HG02798 (cell line): ENCODE measurements around the gene SLC39A12.

ENCODE experiments used
- ATAC-seq: cut with Tn5 transposase; IDR thresholded peaks from one replicate; pipeline ENCODE4 v1.9.1; 2021; ENCODE audit warnings: mild to moderate bottlenecking; ENCODE audit not compliant: unreplicated experiment, poor library complexity

The SLC39A12 gene

DNA sequence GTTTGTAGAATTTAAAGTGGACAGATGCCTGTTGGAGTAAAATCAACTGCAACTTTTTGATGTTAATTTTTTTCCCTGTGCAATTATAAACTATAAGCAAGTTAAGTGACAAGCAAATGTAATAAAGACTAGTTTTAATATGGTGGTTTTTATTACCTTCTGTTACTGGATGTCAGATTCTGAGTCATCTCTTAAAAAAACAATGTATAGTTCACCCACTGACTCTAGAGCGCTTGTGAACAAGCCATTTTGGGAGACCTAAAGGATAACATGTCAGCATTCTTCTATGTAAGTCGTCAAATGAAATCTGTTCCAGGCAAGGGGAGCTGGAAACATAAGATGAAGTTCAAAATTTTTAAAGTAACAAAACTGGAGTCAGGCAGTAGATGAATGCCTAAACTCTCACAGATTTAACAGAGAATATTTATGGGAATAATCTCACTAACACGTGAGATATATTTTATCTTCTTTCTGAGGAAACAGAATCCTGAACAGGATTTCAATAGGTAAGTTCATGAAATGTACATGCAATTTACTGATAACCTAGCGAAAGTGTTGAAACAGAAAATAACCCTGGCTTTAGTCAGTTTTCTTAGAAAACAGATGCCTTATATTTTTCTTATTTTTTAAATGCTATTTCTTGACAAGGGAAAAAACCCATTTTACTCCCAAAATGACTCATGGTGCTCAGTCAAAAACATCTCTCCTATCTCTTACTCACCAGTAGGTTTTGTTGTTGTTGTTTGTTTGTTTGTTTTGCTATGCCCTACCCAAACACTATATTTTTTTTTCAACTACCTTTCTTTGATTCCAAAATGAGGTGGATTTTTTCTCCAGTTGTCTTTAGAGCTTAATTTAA, 91.7 kb downstream of the SLC39A12 start:
- ATAC-seq = no peak

- ATAC-seq = no peak
Measured at GRCh38 chr10:18044976-18045720, 93.4 kb downstream of the SLC39A12 start.

DNA sequence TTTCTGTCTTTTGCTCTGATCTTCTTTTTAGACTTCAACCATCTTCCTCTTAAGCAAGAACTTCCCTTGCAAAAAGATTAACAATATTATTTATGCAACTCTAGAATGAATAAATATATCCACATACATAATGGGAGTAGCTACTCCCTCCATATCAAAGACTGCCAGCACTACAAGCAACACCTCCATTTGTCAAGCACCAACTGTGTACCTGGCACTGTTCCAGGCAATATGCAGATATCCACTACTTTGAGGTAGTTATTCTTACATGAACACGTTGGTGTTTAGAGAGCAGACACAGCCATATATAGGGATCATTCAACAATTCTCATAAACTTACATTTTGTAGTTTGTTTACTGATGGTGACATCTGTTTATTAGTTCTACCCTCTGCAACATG, 104.9 kb downstream of the SLC39A12 start:
- no peak for ATAC-seq

GRCh38 chr10:18059826-18060559, 108.3 kb downstream of the SLC39A12 start:
- no peak for ATAC-seq

DNA sequence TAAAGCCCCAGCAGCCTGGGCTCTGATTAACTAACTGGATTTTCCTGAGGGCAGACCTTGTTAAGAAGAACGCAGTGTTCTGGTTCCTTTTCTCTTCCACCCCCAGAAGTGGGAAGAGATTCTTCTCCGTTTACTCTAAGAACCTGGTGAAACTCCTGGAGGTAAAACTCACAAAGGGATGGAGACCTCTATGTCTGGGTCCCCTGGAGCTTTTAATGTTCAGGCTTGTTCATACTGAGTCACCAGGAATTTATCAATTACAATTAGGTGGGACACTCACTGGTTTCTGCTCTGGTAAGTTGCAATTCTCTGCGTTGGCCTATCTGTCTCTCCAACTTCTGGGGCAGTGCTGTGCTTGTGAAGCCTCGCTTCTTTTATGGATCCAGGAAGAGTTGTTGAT, 115.2 kb downstream of the SLC39A12 start:
- ATAC-seq = no peak

DNA sequence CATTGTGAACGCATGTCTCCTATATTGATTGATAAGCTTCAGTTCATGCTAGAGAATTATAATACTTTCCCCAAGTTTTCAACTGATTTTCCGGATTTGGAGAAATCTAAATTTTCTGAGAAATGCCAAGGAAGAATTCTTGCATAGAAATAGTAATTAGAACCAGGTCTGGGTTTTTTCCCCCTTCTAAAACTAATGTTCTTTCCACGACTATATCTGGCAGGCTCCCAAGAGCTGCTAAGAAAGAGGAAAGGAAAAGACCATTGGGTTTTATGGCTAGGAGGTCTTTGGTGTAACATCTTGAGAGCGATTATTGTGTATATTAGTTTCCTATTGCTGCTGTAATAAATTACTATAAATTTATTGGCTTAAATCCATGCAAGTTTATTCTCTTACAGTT, 116.7 kb downstream of the SLC39A12 start:
- ATAC-seq = no peak

DNA sequence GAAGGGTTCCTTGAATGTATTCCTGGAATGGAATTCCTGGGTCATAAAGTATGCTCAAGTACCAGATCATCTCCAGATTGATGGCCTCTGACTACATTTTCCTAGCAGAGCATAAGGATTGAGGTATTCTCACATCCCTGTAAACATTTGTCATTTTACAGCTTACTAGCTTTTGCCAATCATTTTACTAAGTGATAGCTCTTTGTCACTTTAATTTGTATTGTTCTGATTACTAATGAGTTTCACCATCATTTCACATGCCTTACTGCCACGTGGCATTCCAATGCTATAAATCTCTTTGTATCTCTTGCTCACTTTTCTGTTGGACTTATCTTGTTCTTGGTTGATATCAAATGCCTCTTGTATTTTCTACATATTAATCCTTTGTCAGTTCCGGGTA, 119.9 kb downstream of the SLC39A12 start:
- ATAC-seq = no peak

DNA sequence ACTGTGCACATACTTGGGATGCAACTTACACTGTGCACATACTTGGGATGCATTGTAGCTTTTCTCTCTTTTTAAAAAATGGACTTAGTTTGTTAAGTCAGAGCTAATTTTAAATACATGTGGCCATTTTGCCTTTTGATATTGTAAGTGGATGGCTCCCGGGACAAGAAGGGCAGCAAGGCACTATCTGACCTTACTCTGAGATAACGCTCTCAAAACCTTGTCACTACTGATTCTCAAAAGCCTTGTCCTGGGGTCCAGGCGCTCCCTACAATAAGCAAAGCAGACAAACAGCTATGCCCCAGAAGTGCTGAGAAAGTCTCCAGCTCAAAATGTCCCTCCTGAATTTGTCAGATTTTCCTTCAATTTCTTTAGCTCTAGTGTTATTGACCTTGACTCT, 121.6 kb downstream of the SLC39A12 start:
- no peak for ATAC-seq

- ATAC-seq = no peak
Measured at GRCh38 chr10:18075881-18076280, 124.2 kb downstream of the SLC39A12 start.

DNA sequence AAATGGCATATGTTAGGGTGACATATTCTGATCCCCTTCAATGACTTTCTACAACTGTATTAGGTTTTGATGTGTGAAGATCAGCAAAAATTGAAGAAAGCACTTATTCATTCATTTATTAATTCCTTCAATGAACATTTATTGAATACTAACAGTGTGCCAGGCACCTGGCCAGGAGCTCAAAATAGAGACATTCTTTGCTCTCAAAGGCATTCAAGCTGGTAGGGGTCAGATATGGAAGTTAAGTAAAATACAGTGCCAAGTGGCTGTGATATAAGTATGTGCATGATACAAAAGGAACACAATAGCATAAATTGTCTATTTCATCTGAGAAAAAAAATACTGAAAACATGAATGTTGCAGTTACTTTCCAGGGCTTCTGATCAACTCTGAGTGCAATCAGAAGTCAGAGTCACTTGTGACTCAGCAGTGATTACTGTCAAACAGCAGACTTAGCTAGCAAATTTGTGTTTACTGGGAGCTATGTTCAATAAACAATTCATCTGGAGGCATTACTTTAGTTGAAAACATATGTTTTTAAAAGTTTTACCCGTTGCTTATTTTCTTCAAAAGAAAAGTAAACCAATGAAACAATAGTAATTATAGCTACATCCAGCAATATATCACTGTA, 128.1 kb downstream of the SLC39A12 start:
- ATAC-seq = no peak

DNA sequence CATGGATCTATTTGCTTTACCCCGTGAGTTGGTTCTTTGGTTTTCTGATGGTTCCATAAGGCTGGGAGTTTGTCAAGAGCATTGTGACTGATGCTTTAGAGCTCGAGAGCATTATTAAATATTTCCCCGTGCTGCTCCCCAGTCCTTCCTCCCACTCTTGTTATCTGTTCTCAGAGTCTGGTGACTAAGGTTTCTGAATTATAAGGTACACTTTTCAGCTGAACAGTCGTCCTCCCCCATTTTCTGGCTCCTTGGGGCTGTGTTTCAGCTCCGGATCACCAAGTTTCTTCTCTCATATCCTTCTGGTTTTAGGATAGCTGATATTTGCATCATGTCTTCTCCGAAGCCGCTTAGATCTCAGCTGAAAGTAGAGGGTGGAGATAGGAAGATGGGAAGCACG, 130.7 kb downstream of the SLC39A12 start:
- no peak for ATAC-seq

DNA sequence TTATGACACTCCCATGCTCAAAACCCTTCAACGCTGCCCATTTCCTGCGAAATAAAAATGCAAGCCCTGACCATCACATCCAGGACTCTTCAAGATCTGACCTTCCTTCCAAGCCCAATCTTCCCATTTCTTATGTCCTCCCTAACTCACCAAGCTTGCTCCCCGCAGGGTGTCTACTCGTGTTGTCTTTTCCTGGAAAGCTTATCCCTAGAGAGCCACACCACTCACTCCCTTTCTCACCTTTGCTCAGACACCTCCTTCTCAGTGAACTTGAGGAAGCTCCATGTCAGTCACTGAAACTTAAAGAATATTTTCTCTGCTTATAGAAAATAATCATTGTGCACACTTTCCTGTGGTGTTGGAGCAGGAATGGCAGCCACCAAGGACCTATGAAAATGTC, 134.1 kb downstream of the SLC39A12 start:
- ATAC-seq = no peak

DNA sequence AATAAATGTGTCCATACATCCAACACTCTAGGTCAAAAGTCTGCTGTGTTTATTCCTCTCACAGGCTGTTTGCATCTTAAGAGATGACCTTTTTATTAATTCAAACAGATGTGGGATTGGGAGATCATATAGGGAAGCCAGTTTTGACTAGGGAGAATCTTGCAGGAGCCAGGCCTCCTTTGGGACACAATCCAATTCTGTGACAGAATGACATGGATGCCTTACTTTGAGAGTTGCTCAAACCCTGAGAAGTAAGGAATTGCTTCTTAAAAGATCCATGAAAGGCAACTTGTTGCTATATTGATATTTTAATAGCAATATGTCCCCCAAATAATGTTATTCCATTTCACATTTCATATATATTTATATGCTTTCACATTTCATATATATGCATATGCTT, 135.0 kb downstream of the SLC39A12 start:
- no peak for ATAC-seq

GRCh38 chr10:18087355-18087754, 135.6 kb downstream of the SLC39A12 start:
- no peak for ATAC-seq
